SK-N-MC (cell line): ENCODE measurements around the gene TAS2R60.

Experiments used
- EZH2 ChIP-seq: fragments of 200-600 bp; sonication (generic); IDR thresholded peaks from one replicate; pipeline ENCODE4 v1.6.1; 2017; ENCODE audit warnings: antibody characterized with exemption
- POLR2AphosphoS5 ChIP-seq: IDR thresholded peaks from 2 replicates; pipeline ENCODE4 v1.6.1; 2012; ENCODE audit warnings: mild to moderate bottlenecking, low read depth, low read length, borderline replicate concordance

GRCh38 chr7:143401265-143401664 lies 42.0 kb upstream of the TAS2R60 start:
- TF ChIP-seq EZH2, result no peak
- TF ChIP-seq POLR2AphosphoS5, result no peak
